Right ventricle myocardium inferior (tissue), 1 donor: ENCODE results near the gene ZBTB45. TPM values are rescaled to one million over a fixed set of nuclear protein-coding genes. Genes with fewer than 3 reads are reported as not detected.

Source experiments
- ATAC-seq: fragments of 200-7000 bp; cut with Tn5 transposase; one replicate; pipeline ENCODE4 v1.9.1; 2020; ENCODE audit warnings: mild to moderate bottlenecking, moderate library complexity
- DNase-seq: peaks from one replicate; pipeline ENCODE4 v3.0.0; 2021; ENCODE audit errors: missing footprints
- intact Hi-C: fragments of 100-400 bp; cut with DNase I; formaldehyde crosslinking; loops from one replicate; pipeline ENCODE4 v1.11.0; 2022
- microRNA-seq: library from miRNA; unstranded; fragments of <30 nt; microRNA quantifications from one replicate; pipeline ENCODE4 v1.2.0, GENCODE V29; 2020
- total RNA-seq: library from RNA; stranded (reverse); fragmentation: NEBNext Ultra II Directional; extraction: Animal tissue kit (Norgen Biotek cat#: 25700); gene quantifications from one replicate; pipeline ENCODE4 v1.2.1, GENCODE V29; 2021
- donor health status: DM: no; HTN: yes; CAD: no; lungs with severe emphysema.

ZBTB45 gene
- total RNA-seq, 1 donor from 2014 or later = 9.9 TPM

DNA sequence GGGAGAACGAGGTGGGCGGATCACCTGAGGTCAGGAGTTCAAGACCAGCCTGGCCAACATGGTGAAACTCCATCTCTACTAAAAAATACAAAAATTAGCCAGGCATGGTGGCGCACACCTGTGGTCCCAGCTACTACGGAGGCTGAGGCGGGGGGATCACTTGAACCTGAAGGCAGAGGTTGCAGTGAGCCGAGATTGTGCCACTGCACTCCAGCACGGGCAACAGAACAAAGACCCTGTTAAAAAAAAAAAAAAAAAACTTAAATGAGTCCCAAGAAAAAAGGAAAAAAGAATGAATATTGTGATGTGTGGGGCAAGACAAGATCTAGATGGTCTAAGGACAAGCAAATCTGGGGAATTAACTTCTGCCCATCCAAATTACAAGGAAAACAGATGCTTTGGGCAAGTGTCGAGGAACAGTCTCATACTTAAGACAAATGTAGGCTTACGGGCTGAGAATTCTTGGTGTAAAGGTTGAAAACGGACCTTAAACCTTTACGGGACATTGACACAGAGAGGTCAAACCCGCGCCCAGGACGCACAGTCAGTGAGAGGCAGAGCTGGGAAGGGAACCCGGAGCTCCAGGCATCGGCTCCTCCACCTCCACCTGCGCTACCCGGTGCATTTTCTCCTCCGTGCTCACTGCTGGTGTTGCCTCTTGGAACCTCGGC lies 53.4 kb downstream of the ZBTB45 start:
- peak; percentile 30 for ATAC-seq
- intact Hi-C loops = no loop called here

More for the DNA sequence above, 53.4 kb downstream of the ZBTB45 start:
- no peak for DNase-seq

Small RNA genes lying within 50 kb of the gene (microRNA-seq; reads per million reads assigned to microRNA genes)
- not detected for gene MIR6807

Other genes with a start within 250 kb of the ZBTB45 start
- gene ZNF8, start 240.9 kb downstream of the ZBTB45 start, total RNA-seq = 4.2 TPM
- 21.7 TPM for gene ERVK3-1, start 214.4 kb downstream of the ZBTB45 start, total RNA-seq
- gene ZSCAN22, start 192.8 kb downstream of the ZBTB45 start, total RNA-seq = 1.8 TPM
- 3.9 TPM for gene A1BG, start 166.3 kb downstream of the ZBTB45 start, total RNA-seq
- 0.19 TPM for gene ZNF497, start 157.1 kb downstream of the ZBTB45 start, total RNA-seq
- gene ZNF837, start 138.8 kb downstream of the ZBTB45 start, total RNA-seq = 0.22 TPM
- 551 TPM for gene RPS5, start 132.5 kb downstream of the ZBTB45 start, total RNA-seq
- gene RNF225, start 124.2 kb downstream of the ZBTB45 start, total RNA-seq = not detected
- 15.8 TPM for gene ZNF584, start 111.2 kb downstream of the ZBTB45 start, total RNA-seq
- 5.1 TPM for gene ZNF132, start 79.7 kb downstream of the ZBTB45 start, total RNA-seq
- gene ZNF324B, start 68.2 kb downstream of the ZBTB45 start, total RNA-seq = 3.2 TPM
- 4.3 TPM for gene ZNF324, start 52.7 kb downstream of the ZBTB45 start, total RNA-seq
- gene ZNF446, start 43.5 kb downstream of the ZBTB45 start, total RNA-seq = 3.9 TPM
- 3.2 TPM for gene SLC27A5, start 7.8 kb downstream of the ZBTB45 start, total RNA-seq
- gene TRIM28, start 24.3 kb upstream of the ZBTB45 start, total RNA-seq = 143 TPM
- 123 TPM for gene CHMP2A, start 35.3 kb upstream of the ZBTB45 start, total RNA-seq
- 130 TPM for gene UBE2M, start 38.8 kb upstream of the ZBTB45 start, total RNA-seq
- 10.0 TPM for gene MZF1, start 53.5 kb upstream of the ZBTB45 start, total RNA-seq